ENCODE data around the gene SHISA7. TPM values are rescaled to one million over a fixed set of nuclear protein-coding genes. Genes with fewer than 3 reads are reported as not detected.

The SHISA7 gene
- total RNA-seq, 1 experiment from 2014 or later, result not detected

DNA sequence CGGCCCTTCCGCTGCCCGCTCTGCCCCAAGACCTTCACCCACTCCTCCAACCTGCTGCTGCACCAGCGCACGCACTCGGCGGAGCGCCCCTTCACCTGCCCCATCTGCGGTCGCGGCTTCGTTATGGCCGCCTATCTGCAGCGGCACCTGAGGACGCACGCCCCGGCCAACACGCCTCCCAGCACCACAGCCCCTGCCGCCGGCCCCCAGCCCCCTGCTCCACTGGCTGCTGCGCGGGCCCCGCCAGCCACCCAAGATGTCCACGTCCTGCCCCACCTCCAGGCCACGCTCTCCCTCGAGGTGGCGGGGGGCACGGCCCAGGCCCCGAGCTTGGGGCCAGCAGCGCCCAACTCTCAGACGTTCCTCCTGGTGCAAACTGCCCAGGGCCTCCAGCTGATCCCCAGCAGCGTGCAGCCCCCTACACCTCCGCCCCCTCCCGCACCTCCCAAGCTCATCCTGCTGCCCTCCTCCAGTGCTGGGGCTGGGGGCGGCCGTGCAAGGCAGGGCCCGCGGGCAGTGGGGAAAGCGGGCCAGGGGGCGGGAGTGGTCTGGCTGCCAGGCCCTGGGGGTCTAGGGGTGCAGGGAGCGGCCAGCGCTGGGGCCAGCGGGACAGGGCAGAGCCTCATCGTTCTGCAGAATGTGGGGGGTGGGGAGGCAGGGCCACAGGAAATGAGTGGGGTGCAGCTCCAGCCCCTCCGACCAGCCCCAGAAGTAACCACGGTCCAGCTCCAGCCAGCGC is 40.0 kb upstream of the SHISA7 start:
- H3K27me3 ChIP-seq (ENCODE audit: low read length), result no peaks in the 10 kb centered on the region
- H3K9me3 ChIP-seq (ENCODE audit: low read length), result no peaks in the 10 kb centered on the region
- intact Hi-C loops (cut with micrococcal nuclease), result no loop called here
- H3K9ac ChIP-seq (ENCODE audit: low read length), result no peak overlapping the region
- ATAC-seq (no peak), DNase-seq (no peak)
- H3K27ac ChIP-seq (ENCODE audit: low read length), result no peak overlapping the region
- TF ChIP-seq EZH2 (IDR thresholded peaks at IDR 0.05; ENCODE audit: low read length, unreplicated experiment) (no peak), EZH2phosphoT487 (IDR thresholded peaks at IDR 0.05; ENCODE audit: borderline replicate concordance, low read length) (no peak)
- TF ChIP-seq, protein P1, sequence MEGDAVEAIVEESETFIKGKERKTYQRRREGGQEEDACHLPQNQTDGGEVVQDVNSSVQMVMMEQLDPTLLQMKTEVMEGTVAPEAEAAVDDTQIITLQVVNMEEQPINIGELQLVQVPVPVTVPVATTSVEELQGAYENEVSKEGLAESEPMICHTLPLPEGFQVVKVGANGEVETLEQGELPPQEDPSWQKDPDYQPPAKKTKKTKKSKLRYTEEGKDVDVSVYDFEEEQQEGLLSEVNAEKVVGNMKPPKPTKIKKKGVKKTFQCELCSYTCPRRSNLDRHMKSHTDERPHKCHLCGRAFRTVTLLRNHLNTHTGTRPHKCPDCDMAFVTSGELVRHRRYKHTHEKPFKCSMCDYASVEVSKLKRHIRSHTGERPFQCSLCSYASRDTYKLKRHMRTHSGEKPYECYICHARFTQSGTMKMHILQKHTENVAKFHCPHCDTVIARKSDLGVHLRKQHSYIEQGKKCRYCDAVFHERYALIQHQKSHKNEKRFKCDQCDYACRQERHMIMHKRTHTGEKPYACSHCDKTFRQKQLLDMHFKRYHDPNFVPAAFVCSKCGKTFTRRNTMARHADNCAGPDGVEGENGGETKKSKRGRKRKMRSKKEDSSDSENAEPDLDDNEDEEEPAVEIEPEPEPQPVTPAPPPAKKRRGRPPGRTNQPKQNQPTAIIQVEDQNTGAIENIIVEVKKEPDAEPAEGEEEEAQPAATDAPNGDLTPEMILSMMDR (conservative IDR thresholded peaks at IDR 0.05; ENCODE audit: low read depth, low read length), result no peak
- no peak overlapping the region for H3K4me3 ChIP-seq (ENCODE audit: low read length)
- H3K9me2 ChIP-seq (replicated peaks; ENCODE audit: low read length), result no peaks in the 10 kb centered on the region
- no peaks in the 10 kb centered on the region for H3K36me3 ChIP-seq (ENCODE audit: low read depth, low read length)
- H3K79me2 ChIP-seq (ENCODE audit: low read length), result peaks cover 18% of the 10 kb centered on the region
- H3K4me1 ChIP-seq (ENCODE audit: insufficient read depth, low read length), result peaks cover 29% of the 10 kb centered on the region
- no peaks in the 10 kb centered on the region for H4K20me1 ChIP-seq (ENCODE audit: low read length)
- BruUV-seq (replicated peaks), result no TSS peak
- H3F3A ChIP-seq (ENCODE audit: low read length, unreplicated experiment), result peaks cover 3% of the 10 kb centered on the region
- H3K4me2 ChIP-seq (ENCODE audit: low read length), result no peak overlapping the region
- H2AFZ ChIP-seq (ENCODE audit: low read length), result no peak overlapping the region
- CTCF ChIA-PET, result no interaction called here
- POLR2A ChIA-PET (ENCODE audit: unreplicated experiment), result interaction anchor here (0.6 kb wide), 2 partner anchors 224 to 318 kb away, joined by 3 to 6 read pairs; partner anchors contain the start of gene PPP6R1

- Histone ChIP-seq H3K9me2 (replicated peaks; ENCODE audit: low read length) (no peaks in the 10 kb centered on the region), H3K9me3 (ENCODE audit: low read length) (no peaks in the 10 kb centered on the region), H3K4me1 (ENCODE audit: insufficient read depth, low read length) (peaks cover 29% of the 10 kb centered on the region), H3K4me3 (ENCODE audit: low read length) (no peak overlapping the region), H3K27ac (ENCODE audit: low read length) (no peak overlapping the region), H3K4me2 (ENCODE audit: low read length) (no peak overlapping the region), H3K27me3 (ENCODE audit: low read length) (no peaks in the 10 kb centered on the region), H4K20me1 (ENCODE audit: low read length) (no peaks in the 10 kb centered on the region), H3K36me3 (ENCODE audit: low read depth, low read length) (no peaks in the 10 kb centered on the region), H2AFZ (ENCODE audit: low read length) (no peak overlapping the region), H3F3A (ENCODE audit: low read length, unreplicated experiment) (peaks cover 3% of the 10 kb centered on the region), H3K79me2 (ENCODE audit: low read length) (peaks cover 25% of the 10 kb centered on the region), H3K9ac (ENCODE audit: low read length) (no peak overlapping the region)
- BruUV-seq (replicated peaks), result no TSS peak
- ChIA-PET CTCF (no interaction called here), POLR2A (ENCODE audit: unreplicated experiment) (no interaction called here)
- DNase-seq (no peak), ATAC-seq (no peak)
- intact Hi-C loops (cut with micrococcal nuclease), result no loop called here
- TF ChIP-seq EZH2 (IDR thresholded peaks at IDR 0.05; ENCODE audit: low read length, unreplicated experiment) (no peak), EZH2phosphoT487 (IDR thresholded peaks at IDR 0.05; ENCODE audit: borderline replicate concordance, low read length) (no peak)
- TF ChIP-seq, protein P1 (conservative IDR thresholded peaks at IDR 0.05; ENCODE audit: low read depth, low read length), result no peak
Observed at GRCh38 chr19:55482156-55482961, 39.3 kb upstream of the SHISA7 start.

- Histone ChIP-seq H3F3A (ENCODE audit: low read length, unreplicated experiment) (no peaks in the 10 kb centered on the region), H3K9ac (ENCODE audit: low read length) (no peak overlapping the region), H3K36me3 (ENCODE audit: low read depth, low read length) (no peaks in the 10 kb centered on the region), H3K4me3 (ENCODE audit: low read length) (no peak overlapping the region), H3K79me2 (ENCODE audit: low read length) (peaks cover 25% of the 10 kb centered on the region), H3K4me2 (ENCODE audit: low read length) (no peak overlapping the region), H3K27ac (ENCODE audit: low read length) (no peak overlapping the region), H4K20me1 (ENCODE audit: low read length) (no peaks in the 10 kb centered on the region), H3K27me3 (ENCODE audit: low read length) (no peaks in the 10 kb centered on the region), H2AFZ (ENCODE audit: low read length) (no peak overlapping the region), H3K9me2 (replicated peaks; ENCODE audit: low read length) (no peaks in the 10 kb centered on the region), H3K9me3 (ENCODE audit: low read length) (no peaks in the 10 kb centered on the region), H3K4me1 (ENCODE audit: insufficient read depth, low read length) (peaks cover 23% of the 10 kb centered on the region)
- ATAC-seq (no peak), DNase-seq (no peak)
- intact Hi-C loops (cut with micrococcal nuclease), result no loop called here
- no TSS peak for BruUV-seq (replicated peaks)
- POLR2A ChIA-PET (ENCODE audit: unreplicated experiment), result no interaction called here
- TF ChIP-seq EZH2 (IDR thresholded peaks at IDR 0.05; ENCODE audit: low read length, unreplicated experiment) (no peak), EZH2phosphoT487 (IDR thresholded peaks at IDR 0.05; ENCODE audit: borderline replicate concordance, low read length) (no peak)
- TF ChIP-seq, protein P1 (conservative IDR thresholded peaks at IDR 0.05; ENCODE audit: low read depth, low read length), result no peak
- CTCF ChIA-PET, result no interaction called here
Observed at GRCh38 chr19:55481794-55482155, 38.7 kb upstream of the SHISA7 start.
